MV-4-11 (cell line): ENCODE results near the gene VPS25.

Experiments used
- DNase-seq: peaks from one replicate; lab custom pipeline; 2025; lab: John Stamatoyannopoulos, UW

Gene VPS25

GRCh38 chr17:42795465-42795864, 22.2 kb downstream of the VPS25 start:
- DNase-seq, result no peak

DNA sequence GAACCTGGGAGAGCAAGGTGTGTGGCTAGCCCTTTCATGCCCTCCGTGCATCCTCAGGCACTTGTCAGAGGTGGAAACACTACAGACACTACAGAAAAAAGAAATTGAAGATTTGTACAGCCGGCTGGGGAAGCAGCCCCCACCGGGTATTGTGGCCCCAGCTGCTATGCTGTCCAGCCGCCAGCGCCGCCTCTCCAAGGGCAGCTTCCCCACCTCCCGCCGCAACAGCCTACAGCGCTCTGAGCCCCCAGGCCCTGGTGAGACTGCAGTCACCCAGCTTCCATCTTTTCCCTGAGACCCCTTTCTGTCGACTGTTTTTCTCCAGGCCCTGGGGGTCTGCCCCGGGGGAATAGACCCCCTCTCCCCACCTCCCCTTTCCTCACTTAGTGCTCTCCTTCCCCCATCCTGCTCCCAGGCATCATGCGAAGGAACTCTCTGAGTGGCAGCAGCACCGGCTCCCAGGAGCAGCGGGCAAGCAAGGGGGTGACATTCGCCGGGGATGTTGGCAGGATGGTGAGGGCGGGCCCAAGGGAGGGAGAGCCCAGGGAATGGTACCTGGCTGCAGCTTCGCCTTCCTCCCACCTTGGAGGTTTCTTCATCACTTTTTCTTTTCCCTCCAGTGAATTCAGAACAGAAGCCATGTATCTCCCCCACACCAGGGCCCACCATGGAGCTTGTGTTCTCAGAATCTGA, 23.0 kb downstream of the VPS25 start:
- no peak for DNase-seq

GRCh38 chr17:42797067-42798007, 24.1 kb downstream of the VPS25 start:
- DNase-seq, result no peak

DNA sequence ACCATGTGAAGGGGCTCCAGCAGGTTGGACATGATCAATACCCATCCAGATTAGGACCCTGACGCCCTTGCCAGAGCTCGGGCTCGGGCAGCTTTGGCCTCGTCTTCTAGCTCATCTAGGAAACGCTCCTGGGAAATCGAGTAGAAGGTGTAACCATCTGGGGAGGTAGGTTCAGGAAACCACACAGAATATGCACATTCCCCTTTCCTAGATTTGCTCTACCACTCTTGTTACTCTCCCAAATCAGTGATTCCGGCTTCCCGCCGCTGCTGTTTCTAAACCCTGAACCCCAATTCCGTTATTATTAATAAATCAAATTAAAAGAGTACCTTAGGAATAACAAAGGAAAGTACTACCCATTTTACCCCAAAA, 24.7 kb downstream of the VPS25 start:
- no peak for DNase-seq

DNA sequence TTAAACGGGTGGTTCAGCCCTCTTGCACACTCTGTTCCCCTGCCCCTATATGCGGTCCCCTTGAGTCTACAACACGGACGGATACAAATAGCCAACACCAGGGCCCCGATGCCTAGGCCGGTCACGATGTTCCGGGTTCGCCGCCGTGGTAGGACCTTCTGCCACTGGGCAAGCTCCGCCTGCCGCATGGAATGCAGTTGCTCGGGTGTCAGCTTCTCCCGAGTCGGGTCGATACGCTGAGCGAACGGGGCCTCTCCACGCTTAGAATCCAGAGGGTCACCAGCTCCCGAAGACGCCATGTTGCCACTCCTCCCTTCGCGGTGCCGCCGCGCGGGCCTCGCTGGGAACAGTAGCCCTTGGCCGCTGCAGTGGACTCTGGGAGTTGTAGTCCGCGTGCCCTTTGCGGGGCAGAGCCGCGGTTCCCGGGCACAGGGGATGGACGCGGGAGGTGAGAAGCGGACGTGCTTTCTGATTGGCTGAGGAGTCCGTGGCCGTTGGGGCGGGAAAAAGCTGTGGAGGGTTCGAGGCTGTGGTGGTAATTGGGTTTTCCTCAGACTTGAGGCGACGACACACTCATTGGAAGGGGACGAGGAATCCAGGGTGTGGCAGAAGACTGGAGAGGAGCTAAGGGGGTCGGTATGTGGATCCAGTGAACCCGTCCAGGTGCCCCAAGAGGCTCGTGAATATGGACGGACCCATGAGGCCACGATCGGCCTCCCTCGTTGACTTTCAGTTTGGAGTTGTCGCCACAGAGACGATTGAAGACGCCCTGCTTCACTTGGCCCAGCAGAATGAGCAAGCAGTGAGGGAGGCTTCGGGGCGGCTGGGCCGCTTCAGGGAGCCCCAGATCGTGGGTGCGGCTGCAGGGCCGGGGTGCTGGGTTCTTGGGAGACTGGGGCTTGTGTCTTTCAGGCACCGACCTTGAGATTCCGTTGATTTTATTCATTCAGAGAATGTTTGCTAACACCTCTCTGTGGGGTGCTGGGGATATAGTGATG, 25.4 kb downstream of the VPS25 start, which contains the start of the genes CNTD1 and COA3:
Gene CNTD1, plus strand, starts transcription at position 479 of the 998 bp plus-strand sequence. Its CDS starts 207 bp downstream, at position 686.
Gene COA3, minus strand, starts transcription at position 322 of the 998 bp plus-strand sequence. Its CDS starts 23 bp downstream, at position 299.
- peak; percentile 73 for DNase-seq

- no peak for DNase-seq
These were observed 30.0 kb downstream of the VPS25 start for GRCh38 chr17:42803074-42803883.

GRCh38 chr17:42804918-42805367, 31.7 kb downstream of the VPS25 start:
- DNase-seq, result no peak

GRCh38 chr17:42806249-42806648, 33.0 kb downstream of the VPS25 start:
- no peak for DNase-seq

- peak; percentile 29 for DNase-seq
These were observed 36.0 kb downstream of the VPS25 start for GRCh38 chr17:42809250-42809649.

DNA sequence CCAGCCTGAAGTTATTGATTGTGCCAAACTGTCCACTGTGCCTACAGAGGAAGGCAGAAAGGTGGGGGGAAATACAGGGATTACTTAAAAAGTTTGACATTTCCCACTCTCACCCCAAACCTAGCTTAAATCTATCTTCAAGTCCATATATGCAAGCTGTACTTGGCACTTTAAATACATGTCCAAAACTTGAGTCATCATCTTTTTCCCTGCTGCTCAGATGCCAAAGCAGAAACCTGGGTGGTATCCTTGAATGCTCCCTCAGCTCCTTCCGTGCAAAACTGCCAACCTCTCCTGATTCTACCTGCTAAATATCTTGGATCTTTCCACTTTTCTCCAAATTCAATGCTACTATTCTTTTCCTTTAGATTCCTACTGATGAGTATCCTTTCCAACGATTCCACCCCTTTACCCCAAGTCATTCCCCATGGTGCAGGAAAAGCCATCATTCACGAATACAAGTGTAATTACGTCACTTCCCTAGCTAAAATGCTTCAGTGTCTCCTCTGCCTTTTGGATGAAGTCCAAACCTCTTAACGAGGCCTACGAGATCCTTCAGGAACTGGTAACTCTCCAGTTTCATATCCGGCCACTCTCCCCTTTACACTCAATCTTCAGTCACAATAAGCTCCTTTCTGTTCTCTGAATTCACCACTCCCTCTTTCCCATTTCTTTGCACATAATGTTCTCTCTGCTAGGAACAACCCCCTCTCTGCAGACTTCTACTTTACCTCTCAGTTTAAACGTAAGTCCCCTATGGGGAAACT, 41.6 kb downstream of the VPS25 start:
- peak; percentile 24 for DNase-seq

DNA sequence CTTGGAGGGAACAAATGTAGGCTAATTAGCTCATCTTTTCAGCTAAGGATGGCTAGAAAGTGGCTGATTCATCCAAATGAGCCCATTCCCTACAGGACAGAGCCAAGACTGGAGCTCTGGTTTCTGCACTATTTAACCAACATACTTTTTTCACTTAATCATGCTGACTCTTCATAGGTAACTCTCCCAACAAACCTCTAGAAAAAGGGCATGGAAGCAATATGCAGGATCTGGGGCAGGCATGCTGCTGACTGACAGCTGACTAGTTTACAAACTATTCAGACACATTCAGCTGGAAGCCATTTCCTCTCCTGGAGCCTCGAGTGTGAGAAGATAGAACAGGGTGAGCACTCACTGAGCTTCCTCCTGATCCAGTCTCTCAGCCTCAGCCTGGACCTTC, 44.6 kb downstream of the VPS25 start:
- no peak for DNase-seq

GRCh38 chr17:42818379-42818778, 45.1 kb downstream of the VPS25 start:
- no peak for DNase-seq

GRCh38 chr17:42819939-42820535, 46.8 kb downstream of the VPS25 start:
- DNase-seq, result peak; percentile 52

DNA sequence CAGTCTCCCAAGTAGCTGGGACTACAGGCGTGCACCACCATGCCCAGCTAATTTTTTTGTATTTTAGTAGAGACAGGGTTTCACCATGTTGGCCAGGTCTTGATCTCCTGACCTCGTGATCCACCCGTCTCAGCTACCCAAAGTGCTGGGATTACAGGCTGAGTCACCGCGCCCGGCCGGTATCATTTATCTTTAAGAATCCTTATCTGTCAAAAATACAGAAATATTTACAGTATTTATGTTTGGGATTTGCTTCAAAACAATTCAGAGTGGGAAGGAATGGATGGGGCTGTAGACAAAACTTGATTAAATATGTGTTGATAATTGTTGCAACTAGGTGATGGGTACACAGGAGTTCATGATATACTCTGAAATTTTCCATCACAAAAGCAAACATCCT, 47.9 kb downstream of the VPS25 start:
- no peak for DNase-seq

DNA sequence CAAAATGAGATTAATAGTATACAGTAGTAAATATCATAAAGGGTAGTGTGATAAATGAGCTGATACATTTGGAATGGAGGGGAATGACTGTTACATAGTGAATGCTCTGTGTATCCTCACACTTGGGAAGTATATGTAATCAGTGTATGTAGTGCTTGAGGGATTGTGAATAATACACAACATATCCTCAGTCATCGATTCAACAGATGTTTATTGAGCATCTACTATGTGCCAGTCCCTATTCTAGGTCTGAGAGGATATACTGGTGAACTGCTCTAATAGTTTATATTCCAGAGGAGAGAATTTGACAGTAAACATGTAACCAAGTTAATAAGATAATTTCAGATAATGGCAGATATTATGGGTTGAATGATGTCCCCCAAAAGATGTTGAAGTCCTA, 54.2 kb downstream of the VPS25 start:
- DNase-seq, result no peak
